Measurements from ENCODE around the gene BPIFB1. TPM values are rescaled to one million over a fixed set of nuclear protein-coding genes. Genes with fewer than 3 reads are reported as not detected.

Gene BPIFB1
- total and polyA plus RNA-seq, 2 experiments from 2014 or later = 0.10 to 0.85 TPM

DNA sequence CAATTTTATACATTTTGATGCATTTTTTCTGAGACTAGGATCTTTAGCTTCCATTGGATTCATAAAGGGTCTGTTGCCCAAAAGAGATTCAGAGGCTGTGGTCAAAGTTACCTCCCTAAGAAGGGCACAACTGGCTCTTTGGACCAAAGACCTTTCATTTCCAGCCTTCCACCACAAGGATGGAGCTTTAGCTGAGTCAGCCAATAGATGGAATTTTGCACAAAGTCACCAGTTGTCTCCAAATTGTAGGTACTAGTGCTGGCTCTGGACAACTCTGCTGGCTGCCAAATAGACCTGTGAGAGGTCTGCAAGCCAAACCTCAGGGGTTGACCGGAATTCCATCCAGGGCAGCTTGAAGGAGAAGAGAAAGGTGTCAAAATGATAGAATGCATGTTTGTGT lies 46.7 kb upstream of the BPIFB1 start:
- Histone ChIP-seq H2AFZ (no peak overlapping the region), H3K27me3 (peaks cover 48% of the 10 kb centered on the region), H3K79me2 (no peaks in the 10 kb centered on the region), H3K4me3 (no peak overlapping the region), H3K4me2 (no peak overlapping the region), H4K20me1 (ENCODE audit: insufficient read depth, poor library complexity, severe bottlenecking) (no peaks in the 10 kb centered on the region), H3K27ac (no peak overlapping the region), H3K36me3 (replicated peaks; ENCODE audit: insufficient read depth, low read depth) (no peaks in the 10 kb centered on the region), H3K9me2 (replicated peaks; ENCODE audit: insufficient read depth) (no peaks in the 10 kb centered on the region), H3K4me1 (ENCODE audit: insufficient read depth) (no peaks in the 10 kb centered on the region), H3K9me3 (ENCODE audit: low read depth) (no peaks in the 10 kb centered on the region)
- no peak for TF ChIP-seq EZH2phosphoT487 (IDR thresholded peaks at IDR 0.05; ENCODE audit: low read depth, severe bottlenecking, unreplicated experiment)
- TF ChIP-seq CTCF (IDR thresholded peaks at IDR 0.05; ENCODE audit: poor library complexity) = no peak
- TF ChIP-seq EZH2 (IDR thresholded peaks at IDR 0.05; ENCODE audit: borderline replicate concordance) = no peak
- no peak for DNase-seq (ENCODE audit: low spot score)
- WGBS (ENCODE audit: low lambda C conversion rate, missing lambda C conversion rate) = 80% methylated on average over 1 of the region's 1 CpG

DNA sequence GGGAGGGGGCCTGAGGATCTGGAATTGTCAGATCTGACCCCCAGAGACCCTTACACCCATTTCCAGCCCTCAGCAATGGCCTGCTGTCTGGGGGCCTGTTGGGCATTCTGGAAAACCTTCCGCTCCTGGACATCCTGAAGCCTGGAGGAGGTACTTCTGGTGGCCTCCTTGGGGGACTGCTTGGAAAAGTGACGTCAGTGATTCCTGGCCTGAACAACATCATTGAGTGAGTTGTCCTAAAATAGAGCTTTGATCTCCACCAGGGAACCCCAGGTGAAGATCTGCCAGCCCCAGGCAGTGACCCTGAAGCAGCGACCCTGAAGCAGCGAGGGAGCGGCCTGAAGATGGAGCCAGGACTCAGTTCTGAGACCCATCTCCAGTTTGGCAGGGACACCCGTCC lies 45.0 kb upstream of the BPIFB1 start:
- no peak for DNase-seq (ENCODE audit: low spot score)
- Histone ChIP-seq H3K4me3 (no peak overlapping the region), H3K9me2 (replicated peaks; ENCODE audit: insufficient read depth) (no peaks in the 10 kb centered on the region), H2AFZ (no peak overlapping the region), H3K79me2 (no peaks in the 10 kb centered on the region), H3K27ac (no peak overlapping the region), H4K20me1 (ENCODE audit: insufficient read depth, poor library complexity, severe bottlenecking) (no peaks in the 10 kb centered on the region), H3K27me3 (peaks cover 38% of the 10 kb centered on the region), H3K9me3 (ENCODE audit: low read depth) (no peaks in the 10 kb centered on the region), H3K36me3 (replicated peaks; ENCODE audit: insufficient read depth, low read depth) (no peaks in the 10 kb centered on the region), H3K4me2 (no peak overlapping the region), H3K4me1 (ENCODE audit: insufficient read depth) (no peaks in the 10 kb centered on the region)
- WGBS (ENCODE audit: low lambda C conversion rate, missing lambda C conversion rate) = 85% methylated on average over 6 of the region's 6 CpGs
- no peak for TF ChIP-seq EZH2phosphoT487 (IDR thresholded peaks at IDR 0.05; ENCODE audit: low read depth, severe bottlenecking, unreplicated experiment)
- no peak for TF ChIP-seq CTCF (IDR thresholded peaks at IDR 0.05; ENCODE audit: poor library complexity)
- no peak for TF ChIP-seq EZH2 (IDR thresholded peaks at IDR 0.05; ENCODE audit: borderline replicate concordance)

- TF ChIP-seq EZH2phosphoT487 (IDR thresholded peaks at IDR 0.05; ENCODE audit: low read depth, severe bottlenecking, unreplicated experiment) = no peak
- TF ChIP-seq EZH2 (IDR thresholded peaks at IDR 0.05; ENCODE audit: borderline replicate concordance) = no peak
- TF ChIP-seq CTCF (IDR thresholded peaks at IDR 0.05; ENCODE audit: poor library complexity) = no peak
Observed at GRCh38 chr20:33239418-33239817, 43.6 kb upstream of the BPIFB1 start.

More at GRCh38 chr20:33239418-33239817, 43.6 kb upstream of the BPIFB1 start:
- WGBS (ENCODE audit: low lambda C conversion rate, missing lambda C conversion rate) = 32% methylated on average over 1 of the region's 1 CpG
- Histone ChIP-seq H3K9me2 (replicated peaks; ENCODE audit: insufficient read depth) (no peaks in the 10 kb centered on the region), H2AFZ (no peak overlapping the region), H4K20me1 (ENCODE audit: insufficient read depth, poor library complexity, severe bottlenecking) (no peaks in the 10 kb centered on the region), H3K9me3 (ENCODE audit: low read depth) (no peaks in the 10 kb centered on the region), H3K4me1 (ENCODE audit: insufficient read depth) (no peaks in the 10 kb centered on the region), H3K27ac (no peak overlapping the region), H3K4me2 (no peak overlapping the region), H3K27me3 (peaks cover 24% of the 10 kb centered on the region), H3K36me3 (replicated peaks; ENCODE audit: insufficient read depth, low read depth) (no peaks in the 10 kb centered on the region), H3K79me2 (no peaks in the 10 kb centered on the region), H3K4me3 (no peak overlapping the region)
- no peak for DNase-seq (ENCODE audit: low spot score)
